Pulmonary artery endothelial cell (primary cell): ENCODE measurements around the gene ITPKC. TPM values are rescaled to one million over a fixed set of nuclear protein-coding genes. Genes with fewer than 3 reads are reported as not detected.

Experiments used
- DNase-seq: peaks from one replicate; pipeline ENCODE4 v3.0.0-alpha.2; 2011; ENCODE audit warnings: low read depth, low spot score
- total RNA-seq: library from RNA; depleted of rRNA; stranded (reverse); fragments of >200 nt; gene quantifications from 2 replicates; pipeline ENCODE4 v1.2.3, GENCODE V29; 2014

The ITPKC gene
- total RNA-seq, 1 donor from 2014 or later, result 19.8 TPM

- no peak for DNase-seq
Observed at GRCh38 chr19:40786060-40787037, 69.4 kb downstream of the ITPKC start.

Other genes with a start within 250 kb of the ITPKC start
- 29.5 and 33.5 TPM in 2 replicates for gene SHKBP1, start 140.2 kb upstream of the ITPKC start, total RNA-seq
- gene LTBP4, start 115.7 kb upstream of the ITPKC start, total RNA-seq, result 6.1 and 14.4 TPM in 2 replicates
- 19.4 and 23.8 TPM in 2 replicates for gene NUMBL, start 26.5 kb upstream of the ITPKC start, total RNA-seq
- 16.5 and 25.7 TPM in 2 replicates for gene COQ8B, start 226 bp upstream of the ITPKC start, total RNA-seq
- 0.49 and 0.59 TPM in 2 replicates for gene ACTMAP, start 33.4 kb downstream of the ITPKC start, total RNA-seq
- gene SNRPA, start 34.1 kb downstream of the ITPKC start, total RNA-seq, result 54.3 and 55.1 TPM in 2 replicates
- gene MIA, start 58.4 kb downstream of the ITPKC start, total RNA-seq, result 0.20 TPM in 1 of 2 replicates, not detected in the other
- 6.7 and 10.6 TPM in 2 replicates for gene RAB4B, start 61.1 kb downstream of the ITPKC start, total RNA-seq
- 117 and 150 TPM in 2 replicates for gene EGLN2, start 82.1 kb downstream of the ITPKC start, total RNA-seq
- gene CYP2A6, start 133.3 kb downstream of the ITPKC start, total RNA-seq, result not detected in 2 replicates
- gene CYP2A7, start 165.1 kb downstream of the ITPKC start, total RNA-seq, result not detected in 2 replicates